Neural progenitor cell (in vitro differentiated cells): Measurements from ENCODE around the gene PNMT. TPM values are rescaled to one million over a fixed set of nuclear protein-coding genes. Genes with fewer than 3 reads are reported as not detected.

Source experiments
- DNase-seq: peaks from one replicate; pipeline ENCODE4 v3.0.0-alpha.2; 2016; ENCODE audit warnings: low spot score
- H2AFZ ChIP-seq: fragments of 200-600 bp; sonication (generic); replicated peaks from 2 replicates; pipeline ENCODE4 v1.6.1; 2016; ENCODE audit warnings: antibody characterized with exemption
- H3F3A ChIP-seq: fragments of 200-600 bp; sonication (generic); 2 replicates; pipeline ENCODE4 v1.6.1; 2016; ENCODE audit warnings: antibody characterized with exemption, low read depth
- H3K27ac ChIP-seq: fragments of 200-600 bp; sonication (generic); 2 replicates; pipeline ENCODE4 v1.5.1; 2016; ENCODE audit warnings: mild to moderate bottlenecking
- H3K27me3 ChIP-seq: fragments of 200-600 bp; sonication (generic); 2 replicates; pipeline ENCODE4 v1.6.1; 2016; ENCODE audit warnings: mild to moderate bottlenecking, moderate library complexity
- H3K36me3 ChIP-seq: fragments of 200-600 bp; sonication (generic); 2 replicates; pipeline ENCODE4 v1.5.1; 2016
- H3K4me1 ChIP-seq: fragments of 200-600 bp; sonication (generic); 2 replicates; pipeline ENCODE4 v1.6.1; 2016; ENCODE audit warnings: mixed run types
- H3K4me2 ChIP-seq: fragments of 200-600 bp; sonication (generic); 2 replicates; pipeline ENCODE4 v1.6.1; 2016
- H3K4me3 ChIP-seq: fragments of 200-600 bp; sonication (generic); 2 replicates; pipeline ENCODE4 v1.5.1; 2016
- H3K79me2 ChIP-seq: fragments of 200-600 bp; sonication (generic); 2 replicates; pipeline ENCODE4 v1.6.1; 2016; ENCODE audit warnings: low read depth
- H3K9ac ChIP-seq: fragments of 200-600 bp; sonication (generic); 2 replicates; pipeline ENCODE4 v1.6.1; 2016
- H3K9me3 ChIP-seq: fragments of 200-600 bp; sonication (generic); 2 replicates; pipeline ENCODE4 v1.5.1; 2016; ENCODE audit warnings: low read depth
- H4K20me1 ChIP-seq: fragments of 200-600 bp; sonication (generic); 2 replicates; pipeline ENCODE4 v1.6.1; 2016; ENCODE audit warnings: low read depth
- H3K27ac Mint-ChIP-seq: 3 replicates; pipeline ENCODE4 v1.8.0; 2021; ENCODE audit warnings: mixed read lengths
- H3K27me3 Mint-ChIP-seq: 2 replicates; pipeline ENCODE4 v1.8.0; 2022; ENCODE audit warnings: low read depth, mild to moderate bottlenecking, inconsistent platforms, moderate library complexity, mixed read lengths; ENCODE audit not compliant: insufficient read depth
- H3K36me3 Mint-ChIP-seq: 3 replicates; pipeline ENCODE4 v1.8.0; 2021; ENCODE audit warnings: mixed read lengths
- H3K4me1 Mint-ChIP-seq: 3 replicates; pipeline ENCODE4 v1.8.0; 2021; ENCODE audit warnings: mixed read lengths
- H3K4me3 Mint-ChIP-seq: 3 replicates; pipeline ENCODE4 v1.8.0; 2021; ENCODE audit warnings: mild to moderate bottlenecking, moderate library complexity, mixed read lengths
- H3K9me3 Mint-ChIP-seq: 3 replicates; pipeline ENCODE4 v1.8.0; 2020; ENCODE audit warnings: mixed read lengths
- CTCF ChIP-seq: fragments of 200-600 bp; sonication (generic); IDR thresholded peaks from 2 replicates; pipeline ENCODE4 v1.5.1; 2017; ENCODE audit warnings: antibody characterized with exemption, mild to moderate bottlenecking
- EZH2 ChIP-seq: fragments of 200-600 bp; sonication (generic); IDR thresholded peaks from 2 replicates; pipeline ENCODE4 v1.6.1; 2017; ENCODE audit warnings: antibody characterized with exemption, mild to moderate bottlenecking, moderate library complexity
- EZH2phosphoT487 ChIP-seq: fragments of 200-600 bp; sonication (generic); IDR thresholded peaks from 2 replicates; pipeline ENCODE4 v1.6.1; 2017; ENCODE audit warnings: antibody characterized with exemption
- total RNA-seq: library from RNA; depleted of rRNA; stranded (reverse); fragments of >200 nt; gene quantifications from 2 replicates; pipeline ENCODE4 v1.2.3, GENCODE V29; 2015; ENCODE audit warnings: low replicate concordance

PNMT gene
- total RNA-seq, 1 donor from 2014 or later: not detected

GRCh38 chr17:39655105-39655504 lies 13.1 kb upstream of the PNMT start:
- H3K4me1 Mint-ChIP-seq: peaks cover 52% of the 10 kb centered on the region
- Histone ChIP-seq H4K20me1 (peaks cover 20% of the 10 kb centered on the region), H3K4me1 (peaks cover 29% of the 10 kb centered on the region), H3K79me2 (peaks cover 14% of the 10 kb centered on the region), H3K9ac (no peak overlapping the region), H2AFZ (no peak overlapping the region), H3K27me3 (no peaks in the 10 kb centered on the region), H3K9me3 (no peaks in the 10 kb centered on the region), H3K4me2 (no peak overlapping the region), H3K27ac (no peak overlapping the region), H3K4me3 (no peak overlapping the region), H3K36me3 (no peaks in the 10 kb centered on the region), H3F3A (peaks cover 24% of the 10 kb centered on the region)
- no peak for DNase-seq
- H3K27ac Mint-ChIP-seq: peak overlapping the region; percentile 61
- no peaks in the 10 kb centered on the region for H3K9me3 Mint-ChIP-seq
- TF ChIP-seq EZH2phosphoT487 (no peak), CTCF (no peak), EZH2 (no peak)
- H3K4me3 Mint-ChIP-seq: peak overlapping the region; percentile 16
- H3K36me3 Mint-ChIP-seq: peaks cover 9% of the 10 kb centered on the region
- no peaks in the 10 kb centered on the region for H3K27me3 Mint-ChIP-seq

DNA sequence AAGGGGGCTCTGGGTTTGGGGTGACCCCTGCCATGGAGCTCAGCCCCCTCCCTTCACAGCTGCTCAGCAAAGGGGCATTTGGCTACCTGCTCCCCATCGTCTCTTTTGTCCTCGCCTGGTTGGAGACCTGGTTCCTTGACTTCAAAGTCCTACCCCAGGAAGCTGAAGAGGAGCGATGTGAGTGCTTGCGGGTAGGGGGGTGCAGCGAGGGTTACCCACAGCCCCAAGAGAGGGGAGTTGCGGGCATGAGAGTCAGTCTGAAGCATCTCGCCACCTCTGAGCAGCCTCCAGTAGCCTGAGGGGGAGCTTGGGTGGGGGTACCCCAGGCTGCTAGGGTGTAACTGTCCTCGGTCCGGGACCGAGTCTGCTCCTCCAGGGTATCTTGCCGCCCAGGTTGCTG lies 9.9 kb upstream of the PNMT start:
- peaks cover 30% of the 10 kb centered on the region for H4K20me1 ChIP-seq
- peaks cover 9% of the 10 kb centered on the region for H3K36me3 Mint-ChIP-seq
- no peaks in the 10 kb centered on the region for H3K9me3 ChIP-seq
- no peak overlapping the region for H3K9ac ChIP-seq
- H3K27ac ChIP-seq: no peak overlapping the region
- H3F3A ChIP-seq: peaks cover 9% of the 10 kb centered on the region
- H3K4me3 Mint-ChIP-seq: no peak overlapping the region
- no peaks in the 10 kb centered on the region for H3K9me3 Mint-ChIP-seq
- H3K4me1 Mint-ChIP-seq: peaks cover 29% of the 10 kb centered on the region
- H3K4me1 ChIP-seq: peaks cover 15% of the 10 kb centered on the region
- peaks cover 2% of the 10 kb centered on the region for H3K27me3 Mint-ChIP-seq
- H3K27me3 ChIP-seq: no peaks in the 10 kb centered on the region
- TF ChIP-seq CTCF (no peak), EZH2phosphoT487 (no peak), EZH2 (no peak)
- DNase-seq: no peak
- no peak overlapping the region for H2AFZ ChIP-seq
- H3K79me2 ChIP-seq: peaks cover 8% of the 10 kb centered on the region
- no peaks in the 10 kb centered on the region for H3K36me3 ChIP-seq
- H3K27ac Mint-ChIP-seq: no peak overlapping the region
- no peak overlapping the region for H3K4me2 ChIP-seq
- H3K4me3 ChIP-seq: no peak overlapping the region

GRCh38 chr17:39658760-39659159 lies 9.5 kb upstream of the PNMT start:
- no peak overlapping the region for H3K27ac ChIP-seq

More at GRCh38 chr17:39658760-39659159, 9.5 kb upstream of the PNMT start:
- H3K27me3 Mint-ChIP-seq: peaks cover 2% of the 10 kb centered on the region
- no peak overlapping the region for H3K9ac ChIP-seq
- H3K36me3 Mint-ChIP-seq: peaks cover 9% of the 10 kb centered on the region
- H3K4me1 Mint-ChIP-seq: peaks cover 25% of the 10 kb centered on the region
- peaks cover 15% of the 10 kb centered on the region for H3K4me1 ChIP-seq
- H4K20me1 ChIP-seq: peaks cover 31% of the 10 kb centered on the region
- H3K4me3 ChIP-seq: no peak overlapping the region
- H3K4me2 ChIP-seq: no peak overlapping the region
- DNase-seq: no peak
- no peaks in the 10 kb centered on the region for H3K27me3 ChIP-seq
- TF ChIP-seq CTCF: no peak
- TF ChIP-seq EZH2: no peak
- TF ChIP-seq EZH2phosphoT487: no peak
- H3K27ac Mint-ChIP-seq: no peak overlapping the region
- H3K36me3 ChIP-seq: no peaks in the 10 kb centered on the region
- H3K9me3 ChIP-seq: no peaks in the 10 kb centered on the region
- no peaks in the 10 kb centered on the region for H3K9me3 Mint-ChIP-seq
- no peak overlapping the region for H2AFZ ChIP-seq
- peaks cover 5% of the 10 kb centered on the region for H3F3A ChIP-seq
- peaks cover 8% of the 10 kb centered on the region for H3K79me2 ChIP-seq
- no peak overlapping the region for H3K4me3 Mint-ChIP-seq
